NCI-H524 (cell line): ENCODE results near the gene GABRG3.

Experiments
- DNase-seq, 2 experiments: peaks; one replicate each; lab custom pipeline; 2025; lab: John Stamatoyannopoulos, UW

GABRG3 gene

GRCh38 chr15:27466758-27467157, 495.8 kb downstream of the GABRG3 start:
- DNase-seq: no peak

GRCh38 chr15:27468151-27468591, 497.2 kb downstream of the GABRG3 start:
- DNase-seq: no peak

DNA sequence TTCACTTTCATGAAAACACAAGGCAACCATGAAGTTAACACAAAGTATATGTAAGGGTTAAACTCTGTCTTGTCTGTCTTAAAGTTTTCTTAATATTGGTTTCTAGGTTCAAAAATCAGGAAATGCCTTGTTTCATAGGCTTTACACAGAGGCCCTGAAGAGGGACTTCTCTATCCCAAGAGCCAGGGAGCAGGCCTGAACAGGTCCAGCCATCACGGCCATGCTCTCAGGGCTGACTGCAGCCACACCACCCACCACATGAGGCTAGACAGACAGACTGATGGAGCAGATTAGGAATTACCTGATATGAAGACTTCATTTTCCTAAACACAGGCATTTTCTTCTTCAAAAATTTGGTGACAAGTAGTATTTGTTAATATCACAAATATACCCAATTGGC, 502.9 kb downstream of the GABRG3 start:
- DNase-seq: no peak

DNA sequence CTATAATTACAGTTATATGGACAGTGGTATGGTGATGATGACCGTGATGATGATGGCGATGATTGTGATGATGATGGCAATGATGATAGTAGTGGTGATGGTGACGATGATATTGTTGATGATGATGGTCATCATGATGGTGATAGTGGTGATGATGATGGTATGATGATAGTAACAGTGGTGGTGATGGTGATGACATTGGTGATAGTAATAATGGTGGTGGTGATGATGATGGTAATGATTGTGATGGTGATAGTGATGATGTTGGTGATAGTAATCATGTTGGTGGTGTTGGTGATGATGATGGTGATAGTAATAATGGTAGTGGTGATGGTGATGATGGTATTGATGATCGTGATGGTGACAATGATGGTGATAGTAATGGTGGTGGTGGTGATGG, 504.4 kb downstream of the GABRG3 start:
- DNase-seq: no peak

- no peak for DNase-seq
These were observed 508.5 kb downstream of the GABRG3 start for GRCh38 chr15:27479296-27480140.

GRCh38 chr15:27480141-27480530, 509.2 kb downstream of the GABRG3 start:
- DNase-seq: no peak

DNA sequence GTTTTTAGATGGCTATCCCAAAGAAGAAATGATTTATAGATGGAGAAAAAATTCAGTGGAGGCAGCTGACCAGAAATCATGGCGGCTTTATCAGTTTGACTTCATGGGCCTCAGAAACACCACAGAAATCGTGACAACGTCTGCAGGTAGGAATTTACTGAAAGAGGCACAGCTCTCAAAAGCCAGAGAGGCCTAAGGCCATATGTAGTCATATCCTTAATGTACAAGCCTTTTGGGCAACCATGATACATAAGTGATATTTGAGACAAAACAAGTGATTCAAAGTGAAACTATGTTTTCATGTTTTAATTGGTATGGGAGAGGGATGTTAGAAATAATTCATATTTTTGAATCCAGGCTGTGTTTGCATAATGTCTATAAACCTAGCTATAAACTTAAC, 509.7 kb downstream of the GABRG3 start:
- DNase-seq: no peak

- no peak for DNase-seq
These were observed 510.8 kb downstream of the GABRG3 start for GRCh38 chr15:27481768-27482167.

DNA sequence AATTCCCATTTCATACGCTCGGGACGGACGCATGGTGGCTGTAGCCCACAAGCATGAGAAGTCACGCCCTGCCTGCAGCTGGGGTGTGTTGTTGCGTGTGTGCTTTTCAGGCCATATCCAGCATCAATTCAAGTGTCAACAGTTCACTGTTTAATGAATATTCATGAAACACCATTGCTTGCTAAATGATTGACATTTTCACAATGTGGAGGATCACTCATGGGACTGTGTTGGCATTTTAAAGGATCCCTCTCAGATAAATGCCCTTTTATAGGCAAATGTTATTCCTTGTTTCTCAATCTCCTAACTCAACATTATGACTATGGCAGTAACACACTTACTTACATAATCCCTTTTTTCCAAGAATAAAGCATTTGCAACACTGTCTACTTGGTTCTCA, 511.3 kb downstream of the GABRG3 start:
- no peak for DNase-seq

DNA sequence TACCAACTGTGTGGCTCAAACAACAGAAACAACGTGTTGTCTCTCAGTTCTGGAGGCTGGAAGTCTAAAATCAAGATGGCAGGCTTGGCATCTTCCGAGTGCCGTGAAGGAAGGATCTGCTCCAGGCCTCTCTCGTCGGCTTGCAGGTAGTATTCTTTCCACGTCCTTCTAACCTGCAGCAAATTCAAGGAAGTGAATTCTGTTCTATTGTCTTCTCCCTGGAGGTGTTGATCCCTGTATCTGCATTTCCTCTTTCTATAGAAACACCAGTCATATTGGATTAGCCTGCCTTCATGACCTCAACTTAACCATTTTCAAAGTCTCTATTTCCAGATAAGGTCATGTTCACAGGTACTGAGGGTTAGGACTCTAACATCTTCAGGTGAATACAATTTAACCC, 512.1 kb downstream of the GABRG3 start:
- DNase-seq: no peak

DNA sequence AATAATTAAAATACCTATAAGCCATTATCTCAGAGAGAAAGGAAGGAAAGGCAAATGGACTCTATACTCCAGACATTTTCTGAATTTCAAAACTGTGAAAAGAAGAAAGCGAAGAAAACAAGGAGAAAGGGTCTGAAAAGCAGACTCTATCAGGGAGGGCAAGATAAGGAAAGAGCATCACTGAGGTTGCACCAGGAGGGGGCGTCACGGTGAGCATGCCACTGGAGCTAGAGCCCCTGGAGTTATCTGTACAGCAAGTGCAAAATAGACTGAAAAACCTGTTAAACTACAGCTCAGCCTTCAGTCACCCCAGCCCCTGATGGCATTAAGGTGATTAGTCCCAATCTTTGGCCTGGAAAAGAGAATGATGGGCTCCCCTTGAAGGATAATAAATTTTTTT, 514.3 kb downstream of the GABRG3 start:
- no peak for DNase-seq

- peak in 1 of 2 experiments; percentile 27 for DNase-seq
These were observed 515.1 kb downstream of the GABRG3 start for GRCh38 chr15:27486051-27486450.

GRCh38 chr15:27486683-27487647, 516.0 kb downstream of the GABRG3 start:
- DNase-seq: no peak

DNA sequence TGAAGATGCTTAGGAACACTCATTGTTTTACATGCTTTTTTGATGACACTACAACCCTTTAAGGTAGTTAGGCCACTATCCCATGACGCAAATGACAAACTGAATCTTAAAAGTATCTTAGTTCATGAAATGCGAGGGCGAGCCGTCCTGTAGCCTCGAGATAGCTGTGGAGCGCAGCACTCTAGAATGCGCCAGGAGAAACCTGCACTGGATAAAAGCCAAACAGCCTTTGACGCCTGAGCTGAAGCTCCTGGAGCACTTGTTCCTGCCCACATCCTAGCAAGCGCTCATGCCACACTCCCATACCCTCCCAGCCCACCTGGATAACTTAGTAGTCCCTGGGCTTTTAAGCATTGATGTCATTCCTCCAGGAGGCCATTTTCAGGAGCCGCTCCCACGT, 516.9 kb downstream of the GABRG3 start:
- no peak for DNase-seq

DNA sequence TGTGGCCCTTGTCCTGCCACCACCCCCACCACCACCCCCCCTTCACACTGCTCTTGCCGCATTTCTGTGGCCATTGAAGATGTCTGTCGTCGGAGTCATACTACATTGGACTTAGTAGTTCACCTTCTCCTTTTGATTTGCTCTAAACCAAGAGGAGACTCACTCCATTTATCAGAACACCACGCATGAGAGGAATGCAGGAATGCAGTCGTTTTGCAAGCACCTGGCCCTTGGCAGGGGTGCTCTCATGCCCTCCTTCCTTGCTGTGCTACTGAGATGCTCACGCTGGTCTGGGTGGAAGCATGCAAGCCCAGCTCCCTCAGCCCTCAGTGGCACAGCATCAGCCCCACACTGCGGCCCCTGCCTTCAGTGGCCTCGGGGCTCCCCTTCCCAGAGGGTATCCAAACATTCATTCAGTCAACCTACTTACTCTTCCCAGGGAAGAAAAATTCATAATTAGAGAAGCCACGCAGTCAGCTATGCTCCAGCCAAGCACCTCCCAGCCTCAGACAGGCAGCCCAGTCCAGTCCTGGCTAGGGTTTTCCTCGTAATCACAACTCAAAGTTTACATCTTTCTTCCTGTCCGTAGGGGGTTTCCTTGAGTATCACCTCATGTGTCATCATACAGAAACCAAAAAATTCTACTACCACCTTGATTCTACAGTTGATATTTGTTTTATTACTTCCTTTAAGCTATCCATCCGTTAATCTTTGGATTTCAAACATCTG, 520.0 kb downstream of the GABRG3 start:
- no peak for DNase-seq

DNA sequence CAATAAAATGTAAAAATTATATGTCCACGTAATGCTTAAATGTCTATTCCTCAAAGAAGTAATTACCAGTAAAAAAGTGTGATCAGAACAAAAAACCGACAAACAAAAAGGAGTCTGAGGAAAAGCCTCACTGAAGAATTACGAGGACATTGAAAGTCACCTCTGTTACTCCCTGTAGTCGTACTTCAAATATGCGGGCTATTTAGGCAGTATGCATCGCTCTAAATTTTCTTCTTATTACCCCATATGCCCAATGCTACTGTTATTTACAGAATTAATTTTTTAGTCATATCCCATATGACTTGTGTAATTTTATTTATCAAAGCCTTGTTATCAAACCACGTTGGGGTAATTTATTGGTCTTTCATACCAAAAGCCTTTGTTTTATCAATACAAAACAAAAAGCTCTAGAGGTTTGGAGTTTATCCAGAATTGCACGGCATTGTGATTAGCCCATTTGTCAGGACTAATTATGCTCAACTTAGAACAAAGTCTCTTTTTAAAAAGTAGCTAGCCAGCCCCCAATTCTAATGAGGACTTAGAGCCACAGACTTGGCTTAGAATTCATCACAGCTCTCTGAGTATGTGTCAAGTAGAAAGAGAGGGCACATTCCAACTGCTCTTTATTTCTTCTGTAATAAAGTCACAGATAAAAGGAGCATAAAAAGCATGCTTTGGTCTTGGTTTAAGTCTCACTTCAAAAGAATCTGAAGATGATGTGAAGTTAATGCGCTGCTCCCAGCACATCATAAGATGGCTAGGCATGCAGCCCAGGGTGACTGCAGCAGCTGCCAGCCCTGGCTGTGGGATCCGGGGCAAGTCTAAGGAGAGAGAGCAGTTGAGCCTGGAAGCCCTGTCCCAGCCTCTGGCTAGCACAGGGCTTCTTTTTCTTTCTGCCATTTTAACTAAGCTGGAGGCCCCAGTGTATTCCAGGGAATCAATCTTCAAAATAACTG, 521.0 kb downstream of the GABRG3 start:
- no peak for DNase-seq

DNA sequence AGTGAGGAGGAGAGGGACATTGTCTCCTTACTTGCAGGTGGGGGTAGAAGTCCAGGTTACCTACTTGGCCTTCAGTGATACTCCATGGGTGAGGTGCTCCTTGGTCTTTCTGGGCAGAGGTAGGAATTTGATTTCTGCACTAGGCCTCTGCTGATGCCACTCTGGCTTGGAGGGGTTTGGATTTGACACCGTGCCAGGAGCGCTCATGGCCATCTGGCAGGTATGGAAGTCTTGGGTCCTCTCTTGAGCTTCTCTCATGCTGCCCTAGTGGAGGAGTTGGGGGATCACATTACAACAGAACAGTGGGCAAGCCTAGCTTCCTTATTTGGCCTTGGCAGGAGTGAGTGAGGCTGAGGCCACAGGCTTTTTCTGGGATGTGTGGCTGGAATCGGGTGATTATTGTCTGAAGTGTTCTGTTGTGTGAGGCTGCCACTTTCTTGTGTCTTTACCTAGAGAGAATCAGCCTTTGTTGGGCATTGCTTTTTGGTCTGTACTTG, 525.0 kb downstream of the GABRG3 start:
- DNase-seq: peak; percentile 96 to 99

DNA sequence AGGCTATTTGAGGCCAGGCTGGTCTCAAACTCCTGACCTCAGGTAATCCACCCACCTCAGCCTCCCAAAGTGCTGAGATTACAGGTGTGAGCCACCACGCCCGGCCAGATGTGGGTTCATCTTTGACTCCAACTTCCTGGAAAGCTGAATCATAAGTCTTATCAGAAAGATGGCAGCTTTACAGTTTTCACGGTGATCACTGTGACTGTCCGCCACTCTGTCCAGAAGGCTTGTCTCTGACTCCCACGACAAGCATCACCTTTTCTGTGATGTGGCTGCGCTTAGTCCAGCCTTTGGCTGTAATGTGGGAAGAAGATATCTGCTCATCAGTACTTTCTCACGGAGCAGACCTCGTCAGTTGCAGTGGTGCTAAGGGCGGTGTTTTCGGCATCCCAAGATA, 527.7 kb downstream of the GABRG3 start:
- no peak for DNase-seq

GRCh38 chr15:27499191-27499590, 528.2 kb downstream of the GABRG3 start:
- no peak for DNase-seq

- no peak for DNase-seq
These were observed 528.7 kb downstream of the GABRG3 start for GRCh38 chr15:27499719-27500118.

DNA sequence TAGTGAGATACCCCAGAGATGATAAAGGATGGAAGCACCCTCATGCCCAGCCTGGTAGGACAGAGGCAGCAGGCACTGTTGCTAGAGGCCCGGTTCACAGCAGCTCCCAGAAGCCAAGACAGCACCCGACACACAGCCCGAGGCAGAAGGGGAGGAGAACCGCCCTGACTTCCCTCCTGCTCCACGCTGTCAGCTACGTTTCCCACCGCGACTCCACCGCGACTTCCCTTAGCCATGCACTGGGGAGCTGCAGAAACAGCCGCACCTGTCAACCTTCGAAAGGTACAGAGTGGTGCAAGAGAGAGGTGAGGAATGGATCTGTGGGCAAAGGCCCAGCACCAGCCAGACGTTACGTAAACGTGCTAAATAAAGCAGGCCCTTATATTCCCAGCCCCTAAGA, 529.2 kb downstream of the GABRG3 start:
- DNase-seq: no peak
